ENCODE data around the gene TCF3.

The TCF3 gene

GRCh38 chr19:1590641-1591397, 61.6 kb downstream of the TCF3 start:
- no peak for DNase-seq

- DNase-seq, result no peak
Observed at GRCh38 chr19:1587872-1588271, 64.5 kb downstream of the TCF3 start.

- DNase-seq, result no peak
Observed at GRCh38 chr19:1585243-1585580, 67.2 kb downstream of the TCF3 start.

GRCh38 chr19:1584500-1585242, 67.7 kb downstream of the TCF3 start:
- no peak for DNase-seq

- no peak for DNase-seq
Observed at GRCh38 chr19:1582201-1582600, 70.2 kb downstream of the TCF3 start.

- no peak for DNase-seq
Observed at GRCh38 chr19:1580957-1581356, 71.5 kb downstream of the TCF3 start.

- DNase-seq, result no peak
Observed at GRCh38 chr19:1580382-1580781, 72.0 kb downstream of the TCF3 start.

- no peak for DNase-seq
Observed at GRCh38 chr19:1579222-1579621, 73.2 kb downstream of the TCF3 start.

GRCh38 chr19:1577929-1578618, 74.3 kb downstream of the TCF3 start:
- no peak for DNase-seq

GRCh38 chr19:1577090-1577928, 75.1 kb downstream of the TCF3 start:
- no peak for DNase-seq

- DNase-seq, result peak in 1 of 58 donors; percentile 0
Observed at GRCh38 chr19:1576242-1577089, 75.9 kb downstream of the TCF3 start.

GRCh38 chr19:1575323-1576241, 76.8 kb downstream of the TCF3 start:
- DNase-seq, result no peak

- DNase-seq, result no peak
Observed at GRCh38 chr19:1574354-1575136, 77.9 kb downstream of the TCF3 start.

GRCh38 chr19:1572795-1573194, 79.6 kb downstream of the TCF3 start:
- no peak for DNase-seq

GRCh38 chr19:1571358-1571757, 81.1 kb downstream of the TCF3 start:
- no peak for DNase-seq

- DNase-seq, result no peak
Observed at GRCh38 chr19:1570836-1571235, 81.6 kb downstream of the TCF3 start.

- DNase-seq, result no peak
Observed at GRCh38 chr19:1569997-1570396, 82.4 kb downstream of the TCF3 start.

GRCh38 chr19:1568320-1569019, 83.9 kb downstream of the TCF3 start, which contains the start of gene MEX3D:
TSS of gene MEX3D (minus strand) at chr19:1568325. CDS start at chr19:1568058, 267 bp downstream.
- DNase-seq, result peak in 44 of 58 donors; percentile 2 to 65 (median 34)

All from anterior cingulate cortex (tissue), 58 donors.